Smooth muscle cell (in vitro differentiated cells): Measurements from ENCODE around the gene MCM9. TPM values are rescaled to one million over a fixed set of nuclear protein-coding genes. Genes with fewer than 3 reads are reported as not detected.

Experiments used
- DNase-seq: peaks from one replicate; lab custom pipeline; 2025; ENCODE audit not compliant: unreplicated experiment; lab: John Stamatoyannopoulos, UW
- H2AFZ ChIP-seq: fragments of 200-600 bp; sonication (generic); 2 replicates; pipeline ENCODE4 v1.6.0; 2016; ENCODE audit warnings: antibody characterized with exemption, low read depth, mild to moderate bottlenecking
- H3F3A ChIP-seq: fragments of 200-600 bp; sonication (generic); 2 replicates; pipeline ENCODE4 v1.6.0; 2017; ENCODE audit warnings: antibody characterized with exemption, low read depth
- H3K27ac ChIP-seq: fragments of 200-600 bp; sonication (generic); 2 replicates; pipeline ENCODE4 v1.5.1; 2016; ENCODE audit warnings: low read depth, mild to moderate bottlenecking
- H3K27me3 ChIP-seq: fragments of 200-600 bp; sonication (generic); 2 replicates; pipeline ENCODE4 v1.6.1; 2016; ENCODE audit warnings: low read depth, mild to moderate bottlenecking
- H3K36me3 ChIP-seq: fragments of 200-600 bp; sonication (generic); 2 replicates; pipeline ENCODE4 v1.5.1; 2016; ENCODE audit warnings: low read depth
- H3K4me1 ChIP-seq: fragments of 200-600 bp; sonication (generic); 2 replicates; pipeline ENCODE4 v1.5.1; 2016; ENCODE audit warnings: low read depth
- H3K4me2 ChIP-seq: fragments of 200-600 bp; sonication (generic); 2 replicates; pipeline ENCODE4 v1.6.0; 2016; ENCODE audit warnings: mild to moderate bottlenecking
- H3K4me3 ChIP-seq: fragments of 200-600 bp; sonication (generic); 2 replicates; pipeline ENCODE4 v1.5.1; 2016; ENCODE audit warnings: mild to moderate bottlenecking
- H3K79me2 ChIP-seq: fragments of 200-600 bp; sonication (generic); 2 replicates; pipeline ENCODE4 v1.6.0; 2016; ENCODE audit warnings: low read depth, mild to moderate bottlenecking
- H3K9ac ChIP-seq: fragments of 200-600 bp; sonication (generic); 2 replicates; pipeline ENCODE4 v1.6.0; 2016; ENCODE audit warnings: low read depth
- H3K9me3 ChIP-seq: fragments of 200-600 bp; sonication (generic); replicated peaks from 2 replicates; pipeline ENCODE4 v1.5.1; 2016; ENCODE audit warnings: low read depth
- H4K20me1 ChIP-seq: fragments of 200-600 bp; sonication (generic); 2 replicates; pipeline ENCODE4 v1.6.0; 2016; ENCODE audit warnings: low read depth
- CTCF ChIP-seq: fragments of 200-600 bp; sonication (generic); IDR thresholded peaks from 2 replicates; pipeline ENCODE4 v1.5.1; 2017; ENCODE audit warnings: borderline replicate concordance, mild to moderate bottlenecking, antibody characterized with exemption; ENCODE audit not compliant: insufficient read depth, poor library complexity, severe bottlenecking
- whole genome bisulfite sequencing: methylation state at CpG from one replicate; pipeline ENCODE4 v1.1.7; 2016; ENCODE audit warnings: low lambda C conversion rate; 5-methylcytosine and 5-hydroxymethylcytosine counted together
- polyA plus RNA-seq: library from polyadenylated mRNA; unstranded; fragments of >200 nt; fragmentation: Nextera tagmentation; extraction: Ambion mirVana; gene quantifications from 2 replicates; pipeline ENCODE4 v1.2.1, GENCODE V29; 2016
- total RNA-seq: library from RNA; depleted of rRNA; stranded (reverse); fragments of >200 nt; gene quantifications from 2 replicates; pipeline ENCODE4 v1.2.3, GENCODE V29; 2014

MCM9 gene
- total and polyA plus RNA-seq, 2 experiments from 2014 or later: 3.8 to 7.8 TPM

- H3F3A ChIP-seq: no peaks in the 10 kb centered on the region
- peaks cover 3% of the 10 kb centered on the region for H3K36me3 ChIP-seq
- H3K4me1 ChIP-seq: no peaks in the 10 kb centered on the region
- H3K27me3 ChIP-seq: no peaks in the 10 kb centered on the region
- no peak overlapping the region for H3K27ac ChIP-seq
- 98% methylated on average over 5 of the region's 5 CpGs for WGBS
- DNase-seq: no peak
- no peak overlapping the region for H3K9ac ChIP-seq
- no peak overlapping the region for H3K4me3 ChIP-seq
- TF ChIP-seq CTCF: no peak
- H3K4me2 ChIP-seq: no peak overlapping the region
- peaks cover 2% of the 10 kb centered on the region for H4K20me1 ChIP-seq
- H2AFZ ChIP-seq: no peak overlapping the region
- H3K9me3 ChIP-seq: no peaks in the 10 kb centered on the region
- peaks cover under 1% of the 10 kb centered on the region for H3K79me2 ChIP-seq
These were observed 81.6 kb downstream of the MCM9 start for GRCh38 chr6:118853408-118853807.

- no peaks in the 10 kb centered on the region for H3F3A ChIP-seq
These were observed 90.0 kb downstream of the MCM9 start for GRCh38 chr6:118844915-118845314.

GRCh38 chr6:118843685-118844390 is 91.1 kb downstream of the MCM9 start:
- Histone ChIP-seq H2AFZ (no peak overlapping the region), H3K4me1 (no peaks in the 10 kb centered on the region), H3K27me3 (no peaks in the 10 kb centered on the region), H3K27ac (no peak overlapping the region), H3K79me2 (no peaks in the 10 kb centered on the region), H3K36me3 (no peaks in the 10 kb centered on the region), H3K4me2 (no peak overlapping the region), H3K9me3 (no peaks in the 10 kb centered on the region), H3F3A (no peaks in the 10 kb centered on the region), H3K4me3 (no peak overlapping the region), H3K9ac (no peak overlapping the region), H4K20me1 (no peaks in the 10 kb centered on the region)
- DNase-seq: no peak
- 94% methylated on average over 4 of the region's 4 CpGs for WGBS
- no peak for TF ChIP-seq CTCF

More at GRCh38 chr6:118844915-118845314, 90.0 kb downstream of the MCM9 start:
- Histone ChIP-seq H3K4me2 (no peak overlapping the region), H3K9me3 (no peaks in the 10 kb centered on the region), H3K27me3 (no peaks in the 10 kb centered on the region), H3K9ac (no peak overlapping the region), H3K36me3 (no peaks in the 10 kb centered on the region), H4K20me1 (no peaks in the 10 kb centered on the region), H3K27ac (no peak overlapping the region), H3K4me1 (no peaks in the 10 kb centered on the region), H3K4me3 (no peak overlapping the region), H2AFZ (no peak overlapping the region), H3K79me2 (no peaks in the 10 kb centered on the region)
- WGBS: 95% methylated on average over 3 of the region's 3 CpGs
- no peak for DNase-seq
- no peak for TF ChIP-seq CTCF

- H3K27me3 ChIP-seq: no peaks in the 10 kb centered on the region
- no peak overlapping the region for H3K4me3 ChIP-seq
- no peak overlapping the region for H3K9ac ChIP-seq
- DNase-seq: no peak
- no peaks in the 10 kb centered on the region for H3F3A ChIP-seq
- H3K9me3 ChIP-seq: no peaks in the 10 kb centered on the region
- TF ChIP-seq CTCF: no peak
- no peaks in the 10 kb centered on the region for H3K4me1 ChIP-seq
- no peak overlapping the region for H3K27ac ChIP-seq
- no peaks in the 10 kb centered on the region for H3K36me3 ChIP-seq
- no peaks in the 10 kb centered on the region for H3K79me2 ChIP-seq
- no peak overlapping the region for H2AFZ ChIP-seq
- H4K20me1 ChIP-seq: no peaks in the 10 kb centered on the region
- no peak overlapping the region for H3K4me2 ChIP-seq
- WGBS: 76% methylated on average over 2 of the region's 2 CpGs
These were observed 104.3 kb downstream of the MCM9 start for GRCh38 chr6:118830691-118831090.
